B cell (primary cell): ENCODE data around the gene HTRA1. TPM values are rescaled to one million over a fixed set of nuclear protein-coding genes. Genes with fewer than 3 reads are reported as not detected.

Experiments used
- ATAC-seq: fragments of 200-7000 bp; cut with Tn5 transposase; one replicate; pipeline ENCODE4 v1.10.0; 2021; ENCODE audit warnings: low read depth, mild to moderate bottlenecking, moderate number of reproducible peaks, moderate library complexity
- CTCF ChIA-PET: fragments of 350-600 bp; sonication (Branson Sonifier 250); formaldehyde crosslinking; loops from one replicate; lab custom pipeline; 2021; ENCODE audit warnings: antibody characterized with exemption, inconsistent platforms; lab: Charles Lee
- POLR2A ChIA-PET: fragments of 350-600 bp; sonication (Branson Sonifier 250); formaldehyde crosslinking; loops from one replicate; lab custom pipeline; 2021; ENCODE audit warnings: antibody characterized with exemption; lab: Charles Lee
- DNase-seq: peaks from one replicate; pipeline ENCODE4 v3.0.0; 2013
- H2AFZ ChIP-seq: 2 replicates; pipeline ENCODE4 v1.6.1; 2012; ENCODE audit warnings: mild to moderate bottlenecking, low read depth, low read length; ENCODE audit not compliant: insufficient read depth, poor library complexity, severe bottlenecking
- H3K27ac ChIP-seq, 2 donors: 1 replicate in 1 of 2; 2 replicates in 1 of 2; pipeline ENCODE4 v1.5.1; 2012 to 2013; ENCODE audit warnings: low read length in 2 of 2, mild to moderate bottlenecking in 2 of 2, moderate library complexity in 1 of 2
- H3K27me3 ChIP-seq, 4 experiments: fragments of 200-600 bp in 1 of 4; sonication (generic) in 1 of 4; replicated peaks in 1 of 4; 1 replicate in 2 of 4; 2 replicates in 2 of 4; pipeline versions ENCODE4 v1.6.1 to v1.7.0; 2013 to 2016; ENCODE audit warnings: low read length in 3 of 4, mild to moderate bottlenecking in 2 of 4, mixed read lengths in 1 of 4, moderate library complexity in 1 of 4; ENCODE audit not compliant: insufficient read depth in 4 of 4, control insufficient read depth in 3 of 4; ENCODE audit errors: control extremely low read depth in 1 of 4
- H3K36me3 ChIP-seq, 2 experiments: replicated peaks in 1 of 2; 1 replicate in 1 of 2; 2 replicates in 1 of 2; pipeline versions ENCODE4 v1.6.1 to v1.7.1; 2013; ENCODE audit warnings: low read length in 1 of 2; ENCODE audit not compliant: insufficient read depth in 2 of 2, control insufficient read depth in 1 of 2; ENCODE audit errors: control extremely low read depth in 1 of 2, extremely low read depth in 1 of 2
- H3K4me1 ChIP-seq, 2 donors: fragments of 200-600 bp in 1 of 2; sonication (generic) in 1 of 2; 1 replicate in 1 of 2; 2 replicates in 1 of 2; pipeline versions ENCODE4 v1.5.1 to v1.6.1; 2013 to 2017; ENCODE audit warnings: low read length in 2 of 2; ENCODE audit not compliant: control insufficient read depth in 2 of 2, insufficient read depth in 2 of 2
- H3K4me2 ChIP-seq: replicated peaks from 2 replicates; pipeline ENCODE3; 2012; ENCODE audit warnings: mild to moderate bottlenecking, low read depth, low read length; ENCODE audit not compliant: poor library complexity, severe bottlenecking
- H3K4me3 ChIP-seq, 5 experiments: fragments of 200-600 bp in 1 of 5; sonication (generic) in 1 of 5; 1 replicate in 3 of 5; 2 replicates in 2 of 5; pipeline versions ENCODE4 v1.5.1 to v1.7.0; 2011 to 2016; ENCODE audit warnings: low read length in 4 of 5, mild to moderate bottlenecking in 4 of 5, low read depth in 2 of 5, control low read depth in 1 of 5, moderate library complexity in 1 of 5; ENCODE audit not compliant: insufficient read depth in 1 of 5; ENCODE audit errors: control extremely low read depth in 1 of 5, extremely low read depth in 1 of 5
- H3K79me2 ChIP-seq: fragments of 200-600 bp; sonication (generic); one replicate; pipeline ENCODE4 v1.6.0; 2016; ENCODE audit warnings: low read length; ENCODE audit not compliant: control insufficient read depth, insufficient read depth
- H3K9ac ChIP-seq: fragments of 200-600 bp; sonication (generic); 2 replicates; pipeline ENCODE4 v1.6.1; 2017; ENCODE audit warnings: mild to moderate bottlenecking, low read length, moderate library complexity
- H3K9me3 ChIP-seq, 3 donors: one replicate each; pipeline versions ENCODE4 v1.6.1 to v1.7.1; 2013; ENCODE audit warnings: low read length in 2 of 3; ENCODE audit not compliant: control insufficient read depth in 2 of 3, insufficient read depth in 1 of 3; ENCODE audit errors: control extremely low read depth in 1 of 3
- H4K20me1 ChIP-seq: 2 replicates; pipeline ENCODE4 v1.6.0; 2012; ENCODE audit warnings: mild to moderate bottlenecking, low read length; ENCODE audit not compliant: insufficient read depth, control insufficient read depth, poor library complexity, severe bottlenecking
- H3K27ac Mint-ChIP-seq: one replicate; pipeline ENCODE4 v1.8.0; 2021; ENCODE audit warnings: mixed read lengths
- H3K27me3 Mint-ChIP-seq: one replicate; pipeline ENCODE4 v1.8.0; 2021; ENCODE audit warnings: mixed read lengths
- H3K4me1 Mint-ChIP-seq: one replicate; pipeline ENCODE4 v1.8.0; 2021; ENCODE audit warnings: mixed read lengths
- H3K4me3 Mint-ChIP-seq: one replicate; pipeline ENCODE4 v1.8.0; 2021; ENCODE audit warnings: mixed read lengths
- H3K9me3 Mint-ChIP-seq: one replicate; pipeline ENCODE4 v1.8.0; 2022; ENCODE audit warnings: mixed read lengths; ENCODE audit not compliant: insufficient read depth
- CTCF ChIP-seq: fragments of 200-600 bp; IDR thresholded peaks from one replicate; pipeline ENCODE4 v1.8.0; 2022; ENCODE audit warnings: antibody characterized with exemption, mild to moderate bottlenecking
- EZH2 ChIP-seq: IDR thresholded peaks from 2 replicates; pipeline ENCODE4 v1.6.1; 2012; ENCODE audit warnings: borderline replicate concordance, low read depth, mild to moderate bottlenecking, moderate library complexity, low read length; ENCODE audit not compliant: insufficient read depth, poor library complexity, severe bottlenecking
- WGBS: methylation state at CpG from one replicate; pipeline ENCODE4 v1.1.5; 2013; ENCODE audit warnings: missing lambda C conversion rate; ENCODE audit not compliant: insufficient coverage; 5-methylcytosine and 5-hydroxymethylcytosine counted together
- intact Hi-C: fragments of 100-400 bp; cut with micrococcal nuclease; formaldehyde crosslinking; loops from one replicate; pipeline ENCODE4 v1.10.0; 2022
- polyA plus RNA-seq: library from polyadenylated mRNA; depleted of rRNA; stranded (reverse); fragments of >200 nt; gene quantifications from 2 replicates; pipeline ENCODE4 v1.2.3, GENCODE V29; 2012
- total RNA-seq, 2 donors: library from RNA; stranded (reverse); fragments of 120-200 nt in 1 of 2; gene quantifications; 1 replicate in 1 of 2; 2 replicates in 1 of 2; pipeline versions ENCODE4 v1.2.3 to v1.2.4, GENCODE V29; 2013 to 2022

Gene HTRA1
- total and polyA plus RNA-seq, 2 donors (not counting 1 experiment from before 2014, with no cell fraction given): not detected

- Mint-ChIP-seq H3K9me3 (no peaks in the 10 kb centered on the region), H3K4me1 (peaks cover 2% of the 10 kb centered on the region), H3K4me3 (no peak overlapping the region), H3K27ac (no peak overlapping the region), H3K27me3 (peaks cover 19% of the 10 kb centered on the region)
- Histone ChIP-seq H3K4me1 (no peaks in the 10 kb centered on the region), H3K27ac (no peak overlapping the region), H3K79me2 (no peaks in the 10 kb centered on the region), H3K4me3 (no peak overlapping the region), H3K27me3 (no peaks in the 10 kb centered on the region), H4K20me1 (no peaks in the 10 kb centered on the region), H3K9ac (no peak overlapping the region), H3K9me3 (no peaks in the 10 kb centered on the region), H2AFZ (no peak overlapping the region), H3K36me3 (no peaks in the 10 kb centered on the region), H3K4me2 (no peak overlapping the region)
- POLR2A ChIA-PET: no interaction called here
- DNase-seq (no peak), ATAC-seq (no peak)
- TF ChIP-seq EZH2: no peak
- TF ChIP-seq CTCF: no peak
- CTCF ChIA-PET: no interaction called here
- no CpG with 5 or more reads among the region's 2 CpGs for WGBS
- intact Hi-C loops: no loop called here
Observed at GRCh38 chr10:122537545-122537944, 76.2 kb downstream of the HTRA1 start.

- Mint-ChIP-seq H3K9me3 (no peaks in the 10 kb centered on the region), H3K27ac (no peak overlapping the region), H3K4me3 (no peak overlapping the region), H3K27me3 (peaks cover 35% of the 10 kb centered on the region), H3K4me1 (peaks cover 2% of the 10 kb centered on the region)
- no peak overlapping the region for H3K9ac ChIP-seq
- DNase-seq: no peak
- no peaks in the 10 kb centered on the region for H3K79me2 ChIP-seq
- no peak overlapping the region for H3K4me2 ChIP-seq
- H3K27ac ChIP-seq: no peak overlapping the region
- H3K4me3 ChIP-seq: no peak overlapping the region
- no CpG with 5 or more reads among the region's 4 CpGs for WGBS
- no peaks in the 10 kb centered on the region for H3K9me3 ChIP-seq
- intact Hi-C loops: no loop called here
- H4K20me1 ChIP-seq: no peaks in the 10 kb centered on the region
- no peak overlapping the region for H2AFZ ChIP-seq
- H3K4me1 ChIP-seq: no peaks in the 10 kb centered on the region
- ChIA-PET CTCF (interaction anchor here (1.6 kb wide), 1 partner anchor 24 kb away, joined by 3 read pairs; no protein-coding TSS in a partner anchor), POLR2A (no interaction called here)
- H3K27me3 ChIP-seq: no peaks in the 10 kb centered on the region
- TF ChIP-seq EZH2: no peak
- ATAC-seq: no peak
- H3K36me3 ChIP-seq: no peaks in the 10 kb centered on the region
Observed at GRCh38 chr10:122541541-122542002, 80.2 kb downstream of the HTRA1 start.
